NCI-H2171 (cell line): ENCODE measurements around the gene ZMYM3.

Experiments
- DNase-seq: peaks from one replicate; lab custom pipeline; 2025; lab: John Stamatoyannopoulos, UW

ZMYM3 gene

GRCh38 chrX:71214604-71215337 is 39.2 kb downstream of the ZMYM3 start:
- DNase-seq = no peak

DNA sequence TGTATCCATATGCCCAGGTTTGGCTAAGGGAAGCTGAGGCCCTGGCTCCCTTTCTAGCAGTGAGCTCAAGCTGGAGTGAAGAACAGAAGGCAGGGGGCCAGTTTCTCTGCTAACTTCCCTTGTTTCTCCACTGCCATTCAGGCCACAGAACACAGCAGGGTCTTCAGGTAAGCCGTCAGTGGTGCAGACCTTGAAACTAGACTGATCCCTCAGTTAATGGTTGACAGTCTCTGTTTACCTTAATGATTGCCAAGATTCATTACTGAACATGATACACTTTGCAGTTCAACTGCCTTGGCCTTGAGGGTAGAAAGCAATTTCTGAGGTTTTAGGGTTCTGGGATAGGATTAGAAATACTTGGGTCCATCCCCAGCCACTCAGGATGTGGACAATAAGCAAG is 39.8 kb downstream of the ZMYM3 start:
- DNase-seq = no peak

GRCh38 chrX:71212536-71212935 is 41.4 kb downstream of the ZMYM3 start:
- no peak for DNase-seq

GRCh38 chrX:71210816-71211215 is 43.1 kb downstream of the ZMYM3 start:
- no peak for DNase-seq

- no peak for DNase-seq
These were observed 54.5 kb downstream of the ZMYM3 start for GRCh38 chrX:71199252-71200008.

- no peak for DNase-seq
These were observed 55.9 kb downstream of the ZMYM3 start for GRCh38 chrX:71198066-71198465.

DNA sequence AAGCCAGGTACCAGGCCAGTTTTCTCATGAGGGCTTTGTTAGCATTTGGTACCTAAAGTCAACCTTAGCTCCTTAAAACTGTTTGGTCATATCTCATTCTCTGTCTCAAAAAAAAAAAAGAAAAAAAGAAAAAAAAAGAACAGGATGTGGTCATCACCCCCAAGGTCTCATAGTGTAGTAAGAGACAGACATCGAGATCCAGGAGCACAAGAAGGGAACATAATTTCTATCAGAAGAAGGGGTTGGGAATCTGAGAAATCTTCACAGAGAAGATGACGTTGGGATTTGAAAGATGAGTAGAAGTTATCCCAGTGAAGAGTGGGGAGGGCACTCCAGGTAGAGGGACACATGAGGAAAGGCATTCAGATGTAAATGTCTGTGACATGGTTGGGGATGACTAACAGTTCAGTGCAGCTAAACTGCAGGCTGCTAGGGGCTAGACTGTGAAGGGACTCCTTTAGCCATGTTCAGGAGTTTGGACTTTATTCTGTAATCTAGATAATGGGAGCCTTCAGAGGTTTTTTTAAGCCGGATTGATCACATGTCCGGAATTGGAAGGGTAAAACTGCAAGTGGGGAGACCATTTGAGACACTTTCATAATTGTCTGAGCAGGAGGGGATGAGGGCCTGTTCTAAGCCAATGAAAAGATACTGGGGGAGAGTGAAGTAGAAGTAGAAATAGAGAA is 57.8 kb downstream of the ZMYM3 start:
- DNase-seq = no peak

DNA sequence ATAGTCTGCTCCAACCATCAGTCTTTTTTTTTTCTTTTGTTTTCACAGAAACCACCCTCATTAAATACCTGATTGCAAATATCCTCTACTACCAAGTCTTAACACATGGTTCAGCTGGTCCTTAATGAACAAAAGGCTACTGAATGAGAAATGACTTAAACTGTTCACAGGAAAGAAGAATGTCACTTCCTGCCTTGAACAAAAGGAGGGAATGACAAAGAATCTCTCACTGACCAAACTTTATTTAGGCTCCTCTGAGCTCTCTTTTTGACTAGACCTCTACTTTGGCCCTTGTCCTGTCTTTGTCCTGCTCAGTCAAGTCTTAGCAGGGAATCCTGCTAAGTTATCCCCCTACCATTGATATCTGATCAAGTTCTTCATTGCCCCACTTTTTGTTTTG is 62.7 kb downstream of the ZMYM3 start:
- DNase-seq = no peak
